Stimulated activated CD8-positive, alpha-beta memory T cell treated with anti-CD3 and anti-CD28 coated beads, Interleukin-15, amount 100 ng/mL, for 1 hour (primary cell): ENCODE measurements around the gene NTM.

Source experiments
- DNase-seq: peaks from one replicate; pipeline ENCODE4 v3.0.0-alpha.2; 2020; ENCODE audit warnings: low read depth

NTM gene

GRCh38 chr11:132264616-132265015 lies 894.2 kb downstream of the NTM start:
- DNase-seq, result no peak

DNA sequence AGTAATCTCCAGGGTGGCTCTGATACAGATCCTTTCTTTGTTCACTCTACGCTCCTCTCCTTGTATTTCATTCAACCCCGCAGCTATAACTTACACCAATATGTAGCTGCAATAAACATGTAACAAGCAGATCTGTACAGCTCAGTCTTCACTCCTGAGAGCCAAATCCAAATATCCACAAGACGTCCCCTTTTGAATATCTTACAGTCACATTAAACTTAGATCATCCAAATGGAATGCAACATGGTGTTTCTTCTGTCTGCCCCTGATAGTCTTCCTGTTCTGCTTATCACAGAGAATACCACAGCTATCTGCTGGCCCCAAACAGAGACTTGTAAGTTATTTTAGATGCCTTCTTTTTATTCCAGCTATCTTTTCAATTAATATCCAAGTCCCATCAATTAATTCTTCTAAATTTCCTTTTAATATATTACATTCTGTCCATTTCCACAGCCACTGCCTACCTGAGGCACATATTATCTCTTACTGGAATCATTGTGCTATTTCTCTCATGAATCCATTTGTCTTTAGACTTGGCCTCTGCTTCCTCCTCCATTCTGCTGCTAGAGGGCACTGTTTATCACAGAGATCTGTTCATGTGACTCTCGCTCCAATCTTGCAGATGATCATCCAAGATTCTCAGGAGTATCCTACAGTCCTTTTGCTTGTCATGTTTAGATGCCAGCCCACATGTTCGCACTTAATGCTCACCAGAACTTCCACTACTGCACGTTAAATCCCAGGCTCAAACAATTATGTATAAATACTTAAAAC lies 908.6 kb downstream of the NTM start:
- DNase-seq, result no peak

GRCh38 chr11:132284048-132284447 lies 913.6 kb downstream of the NTM start:
- no peak for DNase-seq

DNA sequence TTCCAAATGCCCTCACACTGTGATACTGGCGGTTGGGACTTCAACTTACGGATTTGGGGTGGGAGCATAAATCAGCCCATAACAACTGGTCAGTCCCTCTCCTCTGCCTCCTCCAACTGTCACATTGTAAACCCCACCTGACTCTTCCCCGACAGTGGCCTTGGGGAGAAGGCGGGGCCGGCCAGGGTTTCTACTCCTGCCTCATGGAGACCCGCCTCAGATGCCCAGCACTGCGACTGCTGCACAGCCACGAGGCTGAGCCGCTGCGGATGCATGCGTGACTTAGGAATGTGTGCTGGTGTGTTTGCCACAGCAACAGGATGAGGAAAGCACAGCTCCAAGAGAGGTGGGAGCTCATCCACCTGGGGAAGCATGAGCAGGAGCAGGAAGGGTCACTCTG lies 914.2 kb downstream of the NTM start:
- DNase-seq, result no peak

- DNase-seq, result no peak
These were observed 915.2 kb downstream of the NTM start for GRCh38 chr11:132285631-132286030.

GRCh38 chr11:132286106-132286505 lies 915.7 kb downstream of the NTM start:
- no peak for DNase-seq

DNA sequence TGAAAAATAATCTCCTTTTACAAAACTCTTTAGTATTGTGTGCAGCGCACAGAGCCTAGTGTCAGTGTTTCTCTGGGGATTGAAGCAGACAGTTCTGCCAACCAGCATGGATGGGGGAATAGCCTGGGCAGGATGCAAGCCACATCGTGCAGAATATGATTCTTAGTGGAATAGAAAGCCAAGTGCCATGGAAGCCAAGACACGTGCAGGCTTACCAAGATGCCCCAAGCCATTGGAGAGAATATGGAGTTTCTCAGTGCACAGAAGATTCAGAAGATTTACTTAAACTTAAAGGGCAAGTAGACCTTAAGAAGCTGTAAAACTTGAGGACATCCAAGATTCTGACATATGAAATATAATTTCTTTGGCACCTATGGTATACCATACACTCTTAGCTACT lies 917.6 kb downstream of the NTM start:
- DNase-seq, result no peak

DNA sequence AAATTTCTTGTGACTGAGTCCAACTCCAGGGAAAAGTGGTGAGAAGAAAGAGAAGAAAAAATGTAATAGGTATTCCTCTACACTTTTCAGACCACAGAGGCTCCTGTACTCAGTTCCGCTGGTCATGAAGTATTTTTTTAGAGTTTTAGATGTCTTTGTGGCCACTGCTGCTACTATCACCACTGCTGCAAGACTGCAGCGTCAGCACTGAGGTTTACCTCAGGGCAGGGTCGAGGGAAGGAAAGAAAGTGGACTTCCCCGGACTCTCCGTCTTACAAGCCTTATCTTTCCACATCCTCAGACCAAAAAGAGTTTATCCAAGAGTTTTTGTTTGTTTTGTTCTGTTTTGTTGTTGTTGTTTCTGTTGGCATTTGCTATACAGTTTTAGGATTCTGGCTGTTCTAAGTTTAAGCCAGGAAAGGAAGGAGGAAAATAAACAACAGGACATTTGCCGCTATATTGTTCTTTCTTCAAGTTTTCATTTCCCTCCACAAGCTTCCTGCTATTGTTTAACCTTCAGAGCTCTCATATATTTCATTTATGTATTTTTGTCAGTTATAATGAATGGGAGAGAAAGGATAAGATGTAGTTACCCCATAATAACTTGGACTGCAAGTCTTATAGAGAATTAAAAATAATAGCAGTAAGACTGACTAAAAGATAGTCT lies 919.3 kb downstream of the NTM start:
- no peak for DNase-seq

GRCh38 chr11:132293586-132293985 lies 923.2 kb downstream of the NTM start:
- DNase-seq, result no peak

- DNase-seq, result no peak
These were observed 926.7 kb downstream of the NTM start for GRCh38 chr11:132296946-132297610.

GRCh38 chr11:132298357-132298756 lies 927.9 kb downstream of the NTM start:
- no peak for DNase-seq

- no peak for DNase-seq
These were observed 929.9 kb downstream of the NTM start for GRCh38 chr11:132300283-132300682.

DNA sequence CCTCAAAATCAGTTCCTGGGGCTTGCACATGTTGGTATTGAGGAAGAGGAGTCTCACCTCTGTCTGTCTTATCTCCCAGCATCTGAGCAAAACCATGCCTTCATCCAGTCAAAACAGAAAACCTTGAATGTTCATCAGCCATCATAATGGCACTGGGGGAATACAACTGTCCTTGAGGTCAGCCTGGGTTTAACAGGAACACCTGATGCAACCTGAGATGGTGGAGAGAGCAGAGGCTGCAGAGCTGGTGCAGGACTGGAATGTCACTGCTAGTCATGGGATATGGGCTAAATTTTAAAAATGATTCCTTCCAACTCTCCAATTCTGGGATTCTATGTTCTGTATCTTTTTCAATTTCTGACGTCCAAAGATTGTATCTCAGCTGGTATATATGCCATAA lies 931.0 kb downstream of the NTM start:
- DNase-seq, result no peak

DNA sequence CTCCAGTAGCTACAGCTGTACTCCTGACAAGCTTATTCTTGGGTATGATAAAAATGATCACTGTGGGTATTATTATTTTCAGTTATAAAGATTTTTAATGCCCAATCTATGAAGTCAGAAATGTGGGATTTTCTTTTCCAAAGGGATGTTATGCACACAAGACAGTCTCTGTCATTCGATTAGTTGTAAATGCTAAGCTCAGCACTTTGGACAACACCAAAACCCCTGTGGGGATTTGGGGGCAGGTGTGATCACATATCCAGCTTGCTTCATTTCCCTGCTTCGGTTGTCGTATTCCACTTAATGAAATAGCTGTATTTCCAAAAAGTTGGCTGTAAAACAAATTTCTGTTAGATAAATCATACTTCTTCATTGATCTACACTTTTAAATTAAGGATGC lies 931.5 kb downstream of the NTM start:
- DNase-seq, result no peak

- DNase-seq, result no peak
These were observed 937.0 kb downstream of the NTM start for GRCh38 chr11:132307309-132308020.

DNA sequence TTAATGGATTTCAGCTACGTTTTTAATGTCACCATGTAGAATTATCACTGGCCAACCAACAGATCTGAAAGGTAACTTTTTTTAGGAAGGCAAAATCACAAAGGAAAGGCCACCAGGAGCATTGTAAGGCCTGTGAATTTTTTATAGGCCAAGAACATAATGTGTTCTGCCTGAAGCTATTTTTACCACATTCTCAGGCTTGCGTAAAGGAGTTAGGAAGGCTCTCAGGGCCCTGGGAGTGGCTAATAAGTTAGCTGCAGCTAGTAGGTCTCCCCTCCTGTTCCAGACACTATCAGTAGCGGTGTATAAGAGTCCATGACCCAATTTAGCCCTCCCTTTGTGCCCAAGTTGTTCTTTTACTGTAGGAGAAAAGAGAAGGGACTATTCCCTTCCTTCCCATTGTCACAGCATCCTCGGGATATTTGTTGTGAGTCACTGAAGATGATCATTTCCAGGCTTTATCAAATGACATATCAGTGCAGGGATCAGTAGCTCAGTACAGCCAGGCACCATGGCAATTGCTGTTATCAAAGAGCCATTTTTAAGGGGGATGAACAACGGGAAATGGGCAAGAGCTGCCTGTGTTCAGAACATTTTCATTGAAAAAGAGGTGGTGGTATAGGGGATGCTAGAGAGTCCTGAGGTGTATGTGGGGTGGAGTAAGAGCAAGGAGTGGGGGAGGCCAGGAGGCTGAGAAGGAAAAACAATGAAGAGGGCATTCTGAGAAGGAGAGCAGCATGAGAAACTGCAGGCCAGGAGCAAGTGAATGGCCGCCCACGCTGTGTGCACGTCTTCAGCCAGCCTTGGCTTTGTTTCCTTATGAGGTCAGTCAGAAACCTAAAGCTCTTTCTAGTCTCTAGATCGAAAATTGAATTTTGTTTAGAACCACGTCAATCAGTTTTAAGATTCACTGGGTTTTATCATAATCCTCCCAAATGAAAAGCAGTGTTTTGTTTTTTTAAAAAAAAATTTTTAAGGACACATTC lies 940.3 kb downstream of the NTM start:
- DNase-seq, result no peak

DNA sequence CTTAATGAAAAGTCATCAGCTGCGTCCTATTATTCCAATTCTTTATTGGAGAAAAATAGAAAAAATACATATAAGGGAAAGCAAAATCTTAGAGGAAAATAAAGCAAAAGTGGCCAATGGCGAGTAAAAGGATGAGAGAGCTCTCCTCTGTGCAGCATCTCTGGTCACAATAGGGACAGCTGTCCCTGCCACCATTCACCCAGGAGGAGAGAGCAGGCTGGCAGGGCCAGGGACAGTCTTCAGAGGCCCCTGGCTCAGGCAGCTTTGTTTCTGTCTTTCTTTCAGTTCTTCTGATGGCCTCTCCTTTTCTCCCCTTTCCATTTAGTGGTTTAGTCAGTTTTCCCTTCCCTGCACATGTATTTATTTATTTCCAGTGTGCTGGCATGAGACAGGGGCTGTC lies 941.3 kb downstream of the NTM start:
- DNase-seq, result no peak

DNA sequence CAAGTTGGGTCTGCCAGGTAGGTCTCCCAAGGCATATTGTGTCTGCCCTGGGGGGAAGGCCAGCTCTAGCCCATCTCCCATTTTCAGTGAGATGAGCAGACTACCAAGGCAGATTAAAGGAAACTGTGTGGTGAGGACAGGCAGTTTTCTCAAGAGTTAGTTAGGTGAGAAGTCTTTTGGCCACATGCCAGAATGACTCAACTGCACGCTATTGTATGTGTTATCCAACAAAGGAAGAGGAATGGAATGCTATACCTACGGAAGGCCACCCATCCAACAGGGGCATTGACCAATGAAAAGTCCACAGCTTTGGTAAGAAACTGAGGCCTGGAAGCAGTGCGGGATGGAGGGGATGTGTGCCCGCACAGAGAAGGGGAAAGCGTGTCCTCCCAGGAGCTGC lies 941.7 kb downstream of the NTM start:
- no peak for DNase-seq

DNA sequence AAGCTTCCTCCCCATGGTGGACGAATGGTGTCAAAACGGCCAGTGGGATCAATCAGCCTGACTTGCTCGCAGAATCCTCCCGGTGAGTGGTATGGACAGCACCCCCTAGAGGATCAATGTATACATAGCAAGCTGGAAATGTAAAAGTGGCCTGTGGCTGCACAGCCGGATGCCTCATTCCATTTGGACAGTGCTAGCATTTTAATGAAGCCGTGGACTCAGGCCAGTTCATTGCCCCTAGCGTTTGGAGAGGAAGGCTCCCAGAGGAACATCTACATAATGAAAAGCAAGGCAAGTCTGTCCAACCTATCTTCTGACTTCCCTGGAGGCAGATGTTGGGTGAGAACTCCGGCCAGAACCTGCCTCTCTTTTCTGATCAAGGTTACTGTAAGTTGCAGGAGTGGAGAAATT lies 942.3 kb downstream of the NTM start:
- DNase-seq, result no peak

- DNase-seq, result no peak
These were observed 944.6 kb downstream of the NTM start for GRCh38 chr11:132314911-132315455.

DNA sequence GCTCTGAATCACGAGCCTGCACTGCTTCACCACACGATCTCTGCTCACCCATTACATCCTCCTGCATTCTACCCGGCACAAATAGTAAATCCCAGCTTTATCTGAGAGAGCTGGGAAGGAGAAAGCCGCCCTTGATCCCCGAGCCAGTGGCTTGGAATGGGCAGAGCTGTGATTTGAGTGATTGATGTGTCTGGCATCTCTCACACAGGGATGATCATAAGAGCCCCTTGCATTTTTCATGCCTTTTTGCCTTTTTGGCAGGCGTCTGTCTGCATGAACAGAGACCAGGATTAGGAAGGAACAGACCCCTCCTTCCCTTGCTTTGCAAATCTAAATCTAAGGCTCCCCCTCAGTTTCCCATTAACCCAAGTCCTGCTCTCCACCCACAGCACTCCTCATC lies 945.3 kb downstream of the NTM start:
- no peak for DNase-seq
